ENCODE measurements around the gene SNX18.

- TF ChIP-seq POLR2A (IDR thresholded peaks at IDR 0.05) = no peak
- no peak for TF ChIP-seq CTCF (IDR thresholded peaks at IDR 0.05)
Observed at GRCh38 chr5:54484219-54484894, 33.2 kb upstream of the SNX18 start.

All from esophagus squamous epithelium (tissue), 4 donors.